ENCODE results near the gene FFAR4.

FFAR4 gene

GRCh38 chr10:93601146-93601773, 34.8 kb downstream of the FFAR4 start, which contains the start of gene RBP4:
Gene RBP4, minus strand, starts transcription at chr10:93601235. Its CDS starts 207 bp downstream, at chr10:93601028.
- DNase-seq, result no peak

GRCh38 chr10:93601774-93602162, 35.3 kb downstream of the FFAR4 start:
- no peak for DNase-seq

- DNase-seq, result no peak
Observed at GRCh38 chr10:93603023-93603422, 36.6 kb downstream of the FFAR4 start.

- DNase-seq, result no peak
Observed at GRCh38 chr10:93604146-93604545, 37.7 kb downstream of the FFAR4 start.

GRCh38 chr10:93608421-93608820, 42.0 kb downstream of the FFAR4 start:
- DNase-seq, result no peak

GRCh38 chr10:93612311-93612710, 45.8 kb downstream of the FFAR4 start, which contains the start of gene PDE6C:
Gene PDE6C, plus strand, starts transcription at chr10:93612537. Its CDS starts 189 bp downstream, at chr10:93612726.
- no peak for DNase-seq

- no peak for DNase-seq
Observed at GRCh38 chr10:93613126-93613525, 46.7 kb downstream of the FFAR4 start.

- DNase-seq, result no peak
Observed at GRCh38 chr10:93614101-93614825, 47.8 kb downstream of the FFAR4 start.

- no peak for DNase-seq
Observed at GRCh38 chr10:93615576-93616235, 49.2 kb downstream of the FFAR4 start.

GRCh38 chr10:93620925-93621324, 54.5 kb downstream of the FFAR4 start:
- DNase-seq, result no peak

- DNase-seq, result no peak
Observed at GRCh38 chr10:93622942-93623341, 56.5 kb downstream of the FFAR4 start.

- DNase-seq, result no peak
Observed at GRCh38 chr10:93628858-93629257, 62.4 kb downstream of the FFAR4 start.

GRCh38 chr10:93629647-93630305, 63.3 kb downstream of the FFAR4 start:
- DNase-seq, result no peak

- DNase-seq, result no peak
Observed at GRCh38 chr10:93630625-93631557, 64.4 kb downstream of the FFAR4 start.

Data from cortex of kidney (tissue), 1 donor.